Suppressor macrophage (primary cell): ENCODE measurements around the gene CFAP107.
A peak's percentile ranks its signal among the peaks of the same experiment; 100 is the strongest.

ENCODE experiments used
- DNase-seq, 4 experiments: peaks; one replicate each; pipeline ENCODE4 v3.0.0-alpha.2; 2020 to 2022

CFAP107 gene

GRCh38 chr1:12745126-12745991, 641 bp upstream of the CFAP107 start:
- no peak for DNase-seq

DNA sequence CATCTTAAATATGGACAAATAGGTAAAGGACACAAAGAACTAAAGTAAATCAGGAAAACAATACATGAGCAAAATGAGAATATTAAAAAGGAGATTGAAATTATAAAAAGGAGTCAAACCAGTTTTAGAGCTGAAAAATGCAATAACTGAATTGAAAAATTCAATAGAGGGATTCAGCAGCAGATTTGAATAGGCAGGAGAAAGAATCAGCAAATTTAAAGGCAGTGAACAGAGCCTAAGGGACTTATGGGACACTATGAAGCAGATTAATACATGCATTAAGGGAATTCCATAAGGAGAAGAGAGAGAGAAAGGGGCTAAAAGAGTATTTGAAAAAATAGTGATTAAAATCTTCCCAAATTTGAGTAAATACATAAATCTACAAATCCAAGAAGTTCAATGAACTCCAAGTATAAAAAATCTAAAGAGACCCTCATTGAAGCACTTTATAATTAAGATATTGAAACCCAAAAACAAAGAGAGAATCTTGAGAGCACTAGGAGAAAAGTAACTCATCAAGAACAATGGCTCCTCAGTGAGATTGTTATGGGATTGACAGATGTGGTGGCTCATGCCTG, 2.9 kb downstream of the CFAP107 start:
- no peak for DNase-seq

GRCh38 chr1:12754738-12755137, 8.7 kb downstream of the CFAP107 start:
- no peak for DNase-seq

DNA sequence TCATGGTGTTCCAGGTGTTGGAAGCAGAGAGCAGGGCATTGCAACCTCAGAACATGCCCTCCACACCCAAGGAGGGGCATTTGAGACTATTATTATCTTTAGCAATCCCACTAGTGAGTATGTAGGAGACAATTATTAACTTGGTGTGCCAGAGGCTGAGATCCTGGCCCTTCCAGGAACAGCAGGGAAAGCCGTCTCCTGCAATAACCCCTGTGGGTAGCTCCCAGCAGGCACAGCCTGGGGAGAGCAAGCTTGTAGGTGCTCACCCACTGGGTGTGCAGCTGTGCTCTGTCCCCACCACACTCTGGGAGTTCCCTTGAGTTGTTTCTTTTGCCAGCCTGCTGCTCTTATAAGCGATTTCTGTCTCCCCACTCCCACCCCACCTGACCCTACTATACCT, 10.3 kb downstream of the CFAP107 start:
- no peak for DNase-seq

DNA sequence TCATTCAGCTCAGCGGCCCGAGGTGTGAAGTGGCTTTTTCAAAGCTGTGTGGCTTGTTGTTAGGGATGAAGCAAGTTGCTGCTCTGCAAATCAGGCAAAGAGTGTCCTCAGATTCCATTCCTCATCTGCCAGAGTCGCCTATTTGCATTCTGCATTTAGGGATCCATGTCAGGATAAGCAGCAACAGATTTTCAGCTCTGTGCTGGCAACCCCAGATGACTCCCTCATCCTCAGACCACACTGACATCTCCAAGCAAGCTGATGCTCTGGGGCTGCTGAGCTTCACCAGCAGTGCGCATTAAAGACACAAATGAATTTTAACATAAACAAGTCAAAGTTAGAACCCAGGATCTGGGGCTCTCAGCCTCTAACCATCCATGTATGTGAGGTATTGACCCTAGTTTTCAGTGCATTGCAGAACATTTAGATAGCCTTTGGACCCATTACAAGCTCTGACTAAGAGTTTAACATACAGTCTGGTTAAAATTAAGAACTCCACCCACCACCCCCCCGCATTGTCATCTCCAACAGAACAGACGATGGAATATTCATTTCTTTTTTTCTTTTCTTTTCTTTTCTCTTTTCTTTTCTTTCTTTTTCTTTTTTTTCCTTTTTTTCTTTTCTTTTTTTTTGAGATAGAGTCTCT, 10.9 kb downstream of the CFAP107 start:
- no peak for DNase-seq

DNA sequence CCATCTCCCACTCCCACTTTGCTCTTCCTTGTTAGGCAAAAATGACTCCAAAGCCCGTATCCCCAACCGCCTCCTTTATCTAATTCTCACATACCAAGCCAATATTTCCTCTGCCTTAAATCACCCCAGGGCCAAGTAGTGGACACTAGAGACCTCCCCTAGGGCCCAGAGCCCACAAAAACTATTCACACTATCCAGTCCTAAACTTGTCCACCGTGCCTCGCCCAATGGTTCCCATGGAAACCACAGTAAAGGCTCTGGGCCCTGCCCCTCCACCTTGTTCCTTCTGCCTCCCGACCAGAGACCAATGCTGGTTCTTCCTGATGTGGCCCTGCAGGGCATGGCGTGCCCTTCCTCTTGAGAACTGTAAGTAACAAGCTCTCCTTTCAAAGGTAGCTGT, 11.8 kb downstream of the CFAP107 start:
- DNase-seq = no peak

GRCh38 chr1:12760256-12760795, 14.3 kb downstream of the CFAP107 start:
- DNase-seq = peak in 1 of 4 experiments; percentile 3

- no peak for DNase-seq
Observed at GRCh38 chr1:12761781-12762180, 15.8 kb downstream of the CFAP107 start.

- no peak for DNase-seq
Observed at GRCh38 chr1:12762766-12763165, 16.8 kb downstream of the CFAP107 start.

- DNase-seq = no peak
Observed at GRCh38 chr1:12763479-12763878, 17.5 kb downstream of the CFAP107 start.

DNA sequence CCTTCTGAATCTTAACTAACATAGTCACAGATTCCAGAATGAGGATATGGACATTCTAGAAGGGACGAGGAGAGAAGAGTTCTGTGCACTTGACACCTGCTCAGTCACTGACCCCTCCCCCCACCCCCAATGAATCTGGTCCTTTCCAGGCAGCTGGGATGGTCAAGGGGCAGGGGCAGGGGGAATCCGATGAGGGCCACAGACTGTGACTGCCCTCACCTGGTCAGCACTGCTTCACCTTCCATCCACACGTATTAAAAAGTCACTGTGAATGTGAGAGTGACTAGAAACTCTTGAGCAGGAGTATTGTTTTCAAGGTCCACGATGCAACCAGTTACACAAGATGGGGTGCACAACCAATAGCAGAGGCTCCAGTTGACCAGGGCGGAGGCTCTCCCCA, 18.0 kb downstream of the CFAP107 start:
- no peak for DNase-seq

GRCh38 chr1:12769031-12769430, 23.0 kb downstream of the CFAP107 start:
- DNase-seq = no peak

- DNase-seq = no peak
Observed at GRCh38 chr1:12769976-12770505, 24.0 kb downstream of the CFAP107 start.

DNA sequence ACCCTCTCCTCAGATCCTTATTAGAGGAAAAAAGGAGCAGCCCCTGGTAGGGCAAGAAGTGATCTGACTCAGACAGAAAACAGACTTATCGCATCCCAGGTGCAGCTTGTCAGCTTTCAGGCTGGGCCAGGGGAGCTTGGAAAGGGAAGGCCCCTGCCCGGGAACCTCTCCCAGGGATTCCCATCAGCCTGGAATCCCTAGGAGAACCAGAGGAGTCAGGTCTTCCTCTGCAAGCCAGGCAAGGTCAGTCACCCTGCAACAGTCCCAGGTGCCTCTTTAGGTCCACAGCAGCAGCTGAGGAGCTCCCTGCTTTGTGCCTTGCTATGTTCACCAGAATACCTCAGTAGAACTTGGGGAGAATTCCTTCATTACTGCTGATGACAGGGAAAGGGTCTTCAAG, 24.6 kb downstream of the CFAP107 start:
- DNase-seq = no peak

DNA sequence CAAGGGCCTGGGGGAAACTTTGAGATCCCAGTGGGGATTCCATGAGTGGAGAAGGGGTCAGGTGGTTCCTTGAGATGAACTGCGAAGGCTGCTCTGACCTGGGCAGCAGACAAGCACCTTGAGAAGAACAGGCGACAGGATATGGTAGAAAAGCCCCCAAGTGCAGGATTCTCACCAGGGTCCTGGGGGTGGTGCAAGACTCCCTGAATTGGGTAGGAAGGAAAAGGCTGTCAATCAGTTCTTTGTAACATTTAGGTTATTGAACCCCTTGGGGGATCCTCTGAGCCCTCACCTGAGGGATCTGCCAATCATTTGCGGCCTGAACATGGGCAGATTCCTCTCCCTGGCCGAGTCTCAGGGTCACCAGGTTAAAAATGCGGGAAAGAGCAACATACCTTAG, 25.2 kb downstream of the CFAP107 start:
- DNase-seq = no peak

DNA sequence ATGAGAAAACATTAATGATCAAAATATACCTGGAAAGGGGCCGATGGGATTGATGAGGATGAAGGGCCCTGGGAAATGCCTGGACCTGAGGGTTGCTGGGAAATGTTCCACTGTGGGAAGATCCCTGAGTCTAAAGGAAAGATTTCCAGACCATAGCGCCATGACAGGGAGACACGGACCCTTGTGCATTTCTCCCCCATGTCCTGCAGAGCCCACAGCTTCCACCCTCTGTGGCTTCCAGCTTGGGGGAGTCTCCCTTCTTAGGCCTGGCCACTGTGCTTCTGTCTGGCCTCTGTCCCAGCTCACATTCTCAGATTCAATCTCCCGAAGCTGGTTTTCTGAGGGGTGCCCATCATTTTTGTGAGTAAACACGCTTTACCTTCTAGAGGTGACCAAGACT, 26.5 kb downstream of the CFAP107 start:
- no peak for DNase-seq

DNA sequence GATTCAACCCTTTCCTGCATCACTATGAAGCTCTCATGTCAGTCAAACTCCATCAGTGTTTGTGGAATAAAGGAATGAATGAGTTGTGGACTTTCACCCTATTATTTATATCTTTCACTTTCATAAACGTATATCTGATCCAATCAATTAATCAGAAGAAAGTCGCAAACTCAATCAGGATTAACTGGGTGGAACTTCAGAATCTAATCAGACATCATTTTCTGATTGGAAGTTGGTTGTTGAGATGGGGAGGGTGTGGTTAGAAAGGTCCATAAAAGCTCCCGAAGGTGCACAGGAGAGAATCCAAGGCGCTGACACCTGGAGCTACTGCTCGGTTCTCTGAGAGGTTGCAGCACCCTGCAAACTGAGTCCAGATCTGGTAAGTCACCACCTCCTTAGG, 27.4 kb downstream of the CFAP107 start, which contains the start of gene PRAMEF12:
TSS of gene PRAMEF12 (plus strand) at position 301 of the 400 bp plus-strand sequence. CDS start 1,130 bp downstream, outside the sequence.
- DNase-seq = no peak

- no peak for DNase-seq
Observed at GRCh38 chr1:12774801-12775345, 28.9 kb downstream of the CFAP107 start.

DNA sequence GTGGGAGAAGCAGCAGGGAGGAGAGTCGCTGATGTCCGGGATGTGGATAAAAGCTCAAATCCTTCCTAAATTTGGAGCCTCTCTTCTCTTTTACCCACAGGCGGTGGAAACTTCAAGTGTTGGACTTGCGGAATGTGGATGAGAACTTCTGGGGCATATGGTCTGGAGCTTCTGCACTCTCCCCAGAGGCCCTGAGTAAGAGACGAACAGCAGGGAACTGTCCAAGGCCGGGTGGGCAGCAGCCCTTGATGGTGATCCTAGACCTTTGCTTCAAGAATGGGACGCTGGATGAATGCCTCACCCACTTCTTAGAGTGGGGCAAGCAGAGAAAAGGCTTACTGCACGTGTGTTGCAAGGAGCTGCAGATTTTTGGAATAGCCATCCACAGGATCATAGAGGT, 29.4 kb downstream of the CFAP107 start:
- no peak for DNase-seq

DNA sequence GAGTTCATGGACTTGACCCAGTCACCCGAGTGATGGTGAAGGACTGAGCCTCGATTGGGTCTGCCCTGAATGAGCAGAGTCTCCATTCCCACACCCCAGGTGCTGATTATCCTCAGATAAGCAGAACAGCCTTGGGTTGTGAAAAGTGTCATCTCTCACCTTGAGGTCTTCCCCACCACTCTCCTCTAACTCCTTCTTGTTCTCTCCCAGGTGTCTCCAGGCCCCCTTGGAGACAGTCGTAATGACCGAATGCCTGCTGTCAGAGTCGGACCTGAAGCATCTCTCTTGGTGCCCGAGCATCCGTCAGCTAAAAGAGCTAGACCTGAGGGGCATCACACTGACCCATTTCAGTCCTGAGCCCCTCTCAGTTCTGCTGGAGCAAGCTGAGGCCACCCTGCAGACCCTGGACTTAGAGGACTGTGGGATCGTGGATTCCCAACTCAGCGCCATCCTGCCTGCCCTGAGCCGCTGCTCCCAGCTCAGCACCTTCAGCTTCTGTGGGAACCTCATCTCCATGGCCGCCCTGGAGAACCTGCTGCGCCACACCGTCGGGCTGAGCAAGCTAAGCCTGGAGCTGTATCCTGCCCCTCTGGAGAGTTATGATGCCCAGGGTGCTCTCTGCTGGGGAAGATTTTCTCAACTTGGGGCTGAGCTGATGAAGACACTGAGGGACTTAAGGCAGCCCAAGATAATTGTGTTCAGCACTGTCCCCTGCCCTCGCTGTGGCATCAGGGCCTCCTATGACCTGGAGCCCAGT, 31.0 kb downstream of the CFAP107 start:
- DNase-seq = no peak

DNA sequence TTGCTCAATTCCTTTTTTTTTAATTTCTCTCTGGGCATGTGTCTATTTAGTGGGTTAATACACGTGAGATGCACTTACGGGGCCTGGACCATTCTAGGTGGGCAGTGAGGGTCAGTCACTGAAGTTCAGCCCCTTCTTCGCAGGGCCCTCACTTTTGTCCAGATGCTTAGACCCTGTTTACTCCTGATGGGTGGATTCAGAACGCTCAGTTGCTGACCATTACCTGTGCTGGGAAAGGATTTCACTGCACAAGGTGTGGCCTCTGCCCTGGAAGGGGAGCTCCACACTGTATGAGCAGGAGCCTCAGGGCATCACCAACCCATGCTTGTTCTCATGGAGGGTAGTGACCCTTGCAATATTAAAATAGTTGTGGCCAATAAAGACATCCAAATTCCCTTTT, 32.1 kb downstream of the CFAP107 start:
- DNase-seq = no peak

DNA sequence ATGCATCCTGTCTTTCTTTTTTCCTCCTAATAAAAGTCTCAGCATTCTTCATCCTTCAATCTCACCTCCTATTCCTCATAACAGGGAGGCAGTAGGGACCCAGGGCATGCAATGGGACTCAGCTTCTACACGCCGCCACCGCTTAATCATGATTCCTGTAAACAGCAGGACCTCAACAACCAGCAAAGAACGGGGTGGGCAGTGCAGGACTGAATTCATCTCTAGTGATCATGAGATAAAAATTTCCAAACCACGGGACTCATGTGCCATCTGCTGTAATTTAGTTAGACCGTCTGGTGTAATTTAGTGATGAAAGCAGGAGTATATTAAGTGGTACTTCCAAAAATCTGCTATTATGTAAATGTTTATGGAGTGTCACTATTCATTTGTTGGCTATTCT, 32.9 kb downstream of the CFAP107 start:
- no peak for DNase-seq
